Kidney epithelial cell (primary cell): ENCODE results near the gene AKAP12. TPM values are rescaled to one million over a fixed set of nuclear protein-coding genes. Genes with fewer than 3 reads are reported as not detected.

Experiments
- DNase-seq: peaks from one replicate; pipeline ENCODE4 v3.0.0-alpha.2; 2010; ENCODE audit warnings: low read depth
- H3K27me3 ChIP-seq: 2 replicates; pipeline ENCODE4 v1.6.0; 2011; ENCODE audit warnings: low read length; ENCODE audit not compliant: control insufficient read depth, insufficient read depth
- H3K36me3 ChIP-seq: 2 replicates; pipeline ENCODE4 v1.5.1; 2011; ENCODE audit warnings: low read length; ENCODE audit not compliant: control insufficient read depth, insufficient read depth
- H3K4me3 ChIP-seq: 2 replicates; pipeline ENCODE4 v1.5.1; 2011; ENCODE audit warnings: low read depth, mild to moderate bottlenecking, control low read depth, low read length
- total RNA-seq: library from RNA; depleted of rRNA; stranded (reverse); fragments of >200 nt; gene quantifications from 2 replicates; pipeline ENCODE4 v1.2.3, GENCODE V29; 2015
- TF ChIP-seq, protein P1 (sequence below): IDR thresholded peaks from 2 replicates; pipeline ENCODE4 v1.5.1; 2011; ENCODE audit warnings: mild to moderate bottlenecking, moderate library complexity, low read length, control low read depth, inconsistent platforms; ENCODE audit not compliant: insufficient read depth, poor library complexity, severe bottlenecking

AKAP12 gene
- total RNA-seq, 1 donor from 2014 or later: 581 TPM

- Histone ChIP-seq H3K4me3 (no peak overlapping the region), H3K27me3 (no peaks in the 10 kb centered on the region), H3K36me3 (peaks cover 2% of the 10 kb centered on the region)
- TF ChIP-seq, protein P1, sequence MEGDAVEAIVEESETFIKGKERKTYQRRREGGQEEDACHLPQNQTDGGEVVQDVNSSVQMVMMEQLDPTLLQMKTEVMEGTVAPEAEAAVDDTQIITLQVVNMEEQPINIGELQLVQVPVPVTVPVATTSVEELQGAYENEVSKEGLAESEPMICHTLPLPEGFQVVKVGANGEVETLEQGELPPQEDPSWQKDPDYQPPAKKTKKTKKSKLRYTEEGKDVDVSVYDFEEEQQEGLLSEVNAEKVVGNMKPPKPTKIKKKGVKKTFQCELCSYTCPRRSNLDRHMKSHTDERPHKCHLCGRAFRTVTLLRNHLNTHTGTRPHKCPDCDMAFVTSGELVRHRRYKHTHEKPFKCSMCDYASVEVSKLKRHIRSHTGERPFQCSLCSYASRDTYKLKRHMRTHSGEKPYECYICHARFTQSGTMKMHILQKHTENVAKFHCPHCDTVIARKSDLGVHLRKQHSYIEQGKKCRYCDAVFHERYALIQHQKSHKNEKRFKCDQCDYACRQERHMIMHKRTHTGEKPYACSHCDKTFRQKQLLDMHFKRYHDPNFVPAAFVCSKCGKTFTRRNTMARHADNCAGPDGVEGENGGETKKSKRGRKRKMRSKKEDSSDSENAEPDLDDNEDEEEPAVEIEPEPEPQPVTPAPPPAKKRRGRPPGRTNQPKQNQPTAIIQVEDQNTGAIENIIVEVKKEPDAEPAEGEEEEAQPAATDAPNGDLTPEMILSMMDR: no peak
- no peak for DNase-seq
These were observed 51.9 kb downstream of the AKAP12 start for GRCh38 chr6:151291722-151292059.

GRCh38 chr6:151292974-151293687, 53.4 kb downstream of the AKAP12 start:
- H3K27me3 ChIP-seq: no peaks in the 10 kb centered on the region
- H3K4me3 ChIP-seq: no peak overlapping the region
- no peak for DNase-seq
- peaks cover 2% of the 10 kb centered on the region for H3K36me3 ChIP-seq
- TF ChIP-seq, protein P1: no peak

DNA sequence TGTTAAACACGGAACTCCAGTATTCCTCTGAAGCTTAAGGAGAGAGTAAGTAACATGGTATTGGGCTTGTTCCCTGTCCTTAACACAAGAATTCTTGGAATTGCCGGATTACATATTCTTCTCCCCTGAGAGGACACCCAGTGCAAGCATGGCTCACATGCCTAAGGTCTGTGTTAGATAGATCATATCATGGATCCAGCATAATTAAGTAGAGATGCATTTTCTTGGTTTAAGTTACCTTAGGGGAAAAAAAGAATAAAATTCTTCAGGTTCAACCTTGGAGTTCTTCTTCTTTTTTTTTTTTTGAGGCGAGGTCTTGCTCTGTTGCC, 53.9 kb downstream of the AKAP12 start:
- no peaks in the 10 kb centered on the region for H3K27me3 ChIP-seq
- TF ChIP-seq, protein P1: no peak
- peaks cover 2% of the 10 kb centered on the region for H3K36me3 ChIP-seq
- no peak for DNase-seq
- no peak overlapping the region for H3K4me3 ChIP-seq

GRCh38 chr6:151294561-151295101, 54.9 kb downstream of the AKAP12 start:
- Histone ChIP-seq H3K4me3 (no peak overlapping the region), H3K36me3 (peaks cover 2% of the 10 kb centered on the region), H3K27me3 (no peaks in the 10 kb centered on the region)
- DNase-seq: no peak
- TF ChIP-seq, protein P1: no peak

- Histone ChIP-seq H3K27me3 (no peaks in the 10 kb centered on the region), H3K4me3 (no peak overlapping the region), H3K36me3 (no peaks in the 10 kb centered on the region)
- TF ChIP-seq, protein P1: no peak
- DNase-seq: no peak
These were observed 58.1 kb downstream of the AKAP12 start for GRCh38 chr6:151297886-151298285.

DNA sequence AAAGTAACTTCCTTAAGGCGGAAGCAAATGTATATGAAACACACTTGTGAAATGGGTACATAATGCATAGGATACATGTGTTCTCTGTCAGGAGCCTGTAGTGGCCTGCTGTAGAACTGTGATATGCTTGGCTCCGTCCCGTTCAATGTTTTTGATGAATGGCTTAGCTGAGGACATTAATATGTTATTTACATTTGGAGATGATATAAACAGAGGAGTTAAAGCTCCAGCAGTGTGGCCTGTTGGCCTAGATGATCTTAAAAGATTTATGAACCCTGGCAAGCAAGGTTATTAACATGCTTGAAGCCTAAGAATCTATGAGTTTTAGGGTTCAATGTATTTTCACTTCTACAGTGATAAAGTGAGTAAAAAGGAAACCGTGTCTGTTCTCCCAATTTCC, 59.2 kb downstream of the AKAP12 start:
- Histone ChIP-seq H3K4me3 (no peak overlapping the region), H3K36me3 (peaks cover 1% of the 10 kb centered on the region), H3K27me3 (no peaks in the 10 kb centered on the region)
- TF ChIP-seq, protein P1: no peak
- no peak for DNase-seq
